ENCODE data around the gene IFITM1.
"Not testable (repeated sequence)": the region's sequence is repeated elsewhere in the genome, so short reads cannot be mapped to it uniquely, and the experiment has no call there.

IFITM1 gene

GRCh38 chr11:282630-283360, 31.0 kb upstream of the IFITM1 start:
- in situ Hi-C loops (cut with HindIII; ENCODE audit: low sequenced_read_pairs): no loop called here

- in situ Hi-C loops (cut with HindIII; ENCODE audit: low sequenced_read_pairs): no loop called here
Observed at GRCh38 chr11:283405-284104, 30.3 kb upstream of the IFITM1 start.

GRCh38 chr11:284105-285020, 29.5 kb upstream of the IFITM1 start:
- in situ Hi-C loops (cut with HindIII; ENCODE audit: low sequenced_read_pairs): no loop called here

GRCh38 chr11:285021-285893, 28.6 kb upstream of the IFITM1 start:
- in situ Hi-C loops (cut with HindIII; ENCODE audit: low sequenced_read_pairs): no loop called here

GRCh38 chr11:285894-286220, 28.0 kb upstream of the IFITM1 start:
- in situ Hi-C loops (cut with HindIII; ENCODE audit: low sequenced_read_pairs): no loop called here

- in situ Hi-C loops (cut with HindIII; ENCODE audit: low sequenced_read_pairs): not testable (repeated sequence)
Observed at GRCh38 chr11:286977-287820, 26.6 kb upstream of the IFITM1 start.

GRCh38 chr11:287821-288477, 25.9 kb upstream of the IFITM1 start:
- in situ Hi-C loops (cut with HindIII; ENCODE audit: low sequenced_read_pairs): no loop called here

- in situ Hi-C loops (cut with HindIII; ENCODE audit: low sequenced_read_pairs): no loop called here
Observed at GRCh38 chr11:288478-289397, 25.1 kb upstream of the IFITM1 start, which contains the start of gene PGGHG. PGGHG (plus strand) TSS chr11:289126; CDS start chr11:289817, 691 bp downstream.

GRCh38 chr11:289398-289711, 24.5 kb upstream of the IFITM1 start:
- in situ Hi-C loops (cut with HindIII; ENCODE audit: low sequenced_read_pairs): no loop called here

- in situ Hi-C loops (cut with HindIII; ENCODE audit: low sequenced_read_pairs): no loop called here
Observed at GRCh38 chr11:289712-290620, 23.9 kb upstream of the IFITM1 start.

- in situ Hi-C loops (cut with HindIII; ENCODE audit: low sequenced_read_pairs): no loop called here
Observed at GRCh38 chr11:290621-291231, 23.1 kb upstream of the IFITM1 start.

GRCh38 chr11:291281-292210, 22.3 kb upstream of the IFITM1 start:
- in situ Hi-C loops (cut with HindIII; ENCODE audit: low sequenced_read_pairs): no loop called here

GRCh38 chr11:292211-293121, 21.4 kb upstream of the IFITM1 start:
- in situ Hi-C loops (cut with HindIII; ENCODE audit: low sequenced_read_pairs): no loop called here

- in situ Hi-C loops (cut with HindIII; ENCODE audit: low sequenced_read_pairs): no loop called here
Observed at GRCh38 chr11:293271-293851, 20.5 kb upstream of the IFITM1 start.
